22Rv1 (cell line): Measurements from ENCODE around the gene CCDC40.
"Not testable (repeated sequence)": the region's sequence is repeated elsewhere in the genome, so short reads cannot be mapped to it uniquely, and the experiment has no call there.

Experiments
- H3K27ac ChIP-seq: fragments of 450-650 bp; 2 replicates; pipeline ENCODE4 v1.5.1; 2017
- ZFX ChIP-seq: fragments of 450-650 bp; IDR thresholded peaks from 2 replicates; pipeline ENCODE4 v1.6.1; 2017; ENCODE audit warnings: antibody characterized with exemption, borderline replicate concordance
- TF ChIP-seq, protein P1 (sequence below): fragments of 450-650 bp; IDR thresholded peaks from 2 replicates; pipeline ENCODE4 v1.5.1; 2017; ENCODE audit warnings: mild to moderate bottlenecking

Gene CCDC40

DNA sequence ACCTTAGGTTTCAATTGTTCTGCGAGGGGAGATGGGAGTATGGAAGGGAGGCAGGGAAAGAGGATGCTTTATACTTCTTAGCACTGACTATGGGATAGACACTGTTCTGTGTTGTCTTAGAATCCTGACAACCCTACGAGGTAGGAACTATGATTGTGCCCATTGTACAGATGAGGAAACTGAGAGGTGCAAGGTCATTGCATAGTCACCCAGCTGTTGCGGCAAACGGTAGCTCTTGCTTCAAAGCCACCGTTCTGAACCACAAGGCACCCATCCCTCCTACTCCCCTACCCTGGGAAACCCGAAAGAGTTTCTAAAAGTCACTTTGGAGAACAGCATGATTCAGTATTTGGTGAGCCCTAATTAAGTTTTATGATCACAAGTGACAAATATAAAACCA is 7.5 kb downstream of the CCDC40 start:
- no peak for TF ChIP-seq ZFX
- TF ChIP-seq, protein P1, sequence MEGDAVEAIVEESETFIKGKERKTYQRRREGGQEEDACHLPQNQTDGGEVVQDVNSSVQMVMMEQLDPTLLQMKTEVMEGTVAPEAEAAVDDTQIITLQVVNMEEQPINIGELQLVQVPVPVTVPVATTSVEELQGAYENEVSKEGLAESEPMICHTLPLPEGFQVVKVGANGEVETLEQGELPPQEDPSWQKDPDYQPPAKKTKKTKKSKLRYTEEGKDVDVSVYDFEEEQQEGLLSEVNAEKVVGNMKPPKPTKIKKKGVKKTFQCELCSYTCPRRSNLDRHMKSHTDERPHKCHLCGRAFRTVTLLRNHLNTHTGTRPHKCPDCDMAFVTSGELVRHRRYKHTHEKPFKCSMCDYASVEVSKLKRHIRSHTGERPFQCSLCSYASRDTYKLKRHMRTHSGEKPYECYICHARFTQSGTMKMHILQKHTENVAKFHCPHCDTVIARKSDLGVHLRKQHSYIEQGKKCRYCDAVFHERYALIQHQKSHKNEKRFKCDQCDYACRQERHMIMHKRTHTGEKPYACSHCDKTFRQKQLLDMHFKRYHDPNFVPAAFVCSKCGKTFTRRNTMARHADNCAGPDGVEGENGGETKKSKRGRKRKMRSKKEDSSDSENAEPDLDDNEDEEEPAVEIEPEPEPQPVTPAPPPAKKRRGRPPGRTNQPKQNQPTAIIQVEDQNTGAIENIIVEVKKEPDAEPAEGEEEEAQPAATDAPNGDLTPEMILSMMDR: no peak
- no peak overlapping the region for H3K27ac ChIP-seq

DNA sequence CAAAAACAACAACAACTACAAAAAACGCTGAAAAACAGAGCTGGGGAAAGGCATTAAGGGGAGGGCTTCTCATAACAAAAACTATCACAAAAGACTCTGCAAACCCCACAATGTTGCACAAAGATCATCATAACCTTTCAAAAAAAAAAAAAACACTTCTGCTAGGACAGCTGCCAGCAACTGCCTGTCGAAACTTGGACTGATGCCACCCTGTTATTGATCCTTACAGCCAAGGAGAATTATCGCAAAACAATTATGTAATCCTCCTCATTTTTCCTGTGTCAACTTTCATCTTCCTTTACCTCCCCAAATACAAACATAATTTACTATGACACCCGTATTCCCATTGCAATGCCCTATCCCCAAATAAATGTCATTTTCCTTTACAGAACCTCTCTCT is 9.3 kb downstream of the CCDC40 start:
- H3K27ac ChIP-seq: no peak overlapping the region
- TF ChIP-seq ZFX: no peak
- TF ChIP-seq, protein P1: no peak

DNA sequence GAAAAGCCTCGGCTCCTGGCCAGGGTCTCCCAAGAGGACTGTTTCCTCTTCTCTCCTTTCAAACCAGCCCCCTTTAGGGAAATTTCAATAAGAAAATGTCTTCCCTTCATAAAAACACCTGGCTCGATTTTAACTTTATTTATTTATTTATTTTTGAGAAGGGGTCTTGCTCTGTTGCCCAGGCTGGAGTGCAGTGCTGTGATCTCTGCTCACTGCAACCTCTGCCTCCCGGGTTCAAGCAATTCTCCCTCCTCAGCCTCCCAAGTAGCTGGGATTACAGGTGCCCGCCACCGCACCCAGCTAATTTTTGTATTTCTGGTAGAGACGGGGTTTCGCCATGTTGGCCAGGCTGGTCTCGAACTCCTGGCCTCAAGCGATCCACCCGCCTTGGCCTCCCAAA is 10.3 kb downstream of the CCDC40 start:
- not testable (repeated sequence) for H3K27ac ChIP-seq

DNA sequence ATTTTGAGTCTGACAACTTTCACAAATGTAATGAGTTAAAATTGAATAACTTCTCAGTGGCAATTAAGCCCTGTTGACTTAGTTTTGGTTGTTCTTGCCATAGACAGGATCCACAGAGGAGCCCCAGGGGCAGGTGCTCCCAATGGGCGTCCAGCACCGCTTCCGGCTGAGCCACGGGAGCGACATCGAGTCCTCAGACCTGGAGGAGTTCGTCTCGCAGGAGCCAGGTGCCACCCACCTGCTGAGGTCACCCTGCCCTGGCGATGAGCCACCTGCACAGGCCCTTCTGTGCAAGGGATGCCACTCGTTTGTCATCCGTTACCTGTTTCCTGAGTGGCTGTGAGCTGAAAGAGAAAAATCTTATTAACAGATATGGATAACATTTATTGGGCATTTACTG is 10.7 kb downstream of the CCDC40 start:
- no peak for TF ChIP-seq ZFX
- TF ChIP-seq, protein P1: no peak
- no peak overlapping the region for H3K27ac ChIP-seq

DNA sequence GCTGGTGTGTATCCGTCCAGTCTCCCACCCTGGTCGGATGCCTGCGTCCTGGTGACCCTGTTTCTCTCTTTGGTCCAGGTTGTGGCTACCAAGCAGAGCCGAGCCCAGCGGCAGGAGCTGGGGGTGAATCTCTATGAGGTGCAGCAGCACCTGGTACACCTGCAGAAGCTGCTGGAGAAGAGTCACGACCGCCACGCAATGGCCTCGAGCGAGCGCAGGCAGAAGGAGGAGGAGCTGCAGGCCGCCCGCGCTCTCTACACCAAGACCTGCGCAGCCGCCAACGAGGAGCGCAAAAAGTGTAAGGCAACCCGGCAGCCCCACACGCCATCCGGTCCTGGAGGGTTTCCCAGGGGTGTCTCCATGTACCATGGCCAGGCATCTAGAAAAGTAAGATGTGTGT is 13.5 kb downstream of the CCDC40 start:
- no peak for TF ChIP-seq ZFX
- TF ChIP-seq, protein P1: no peak
- H3K27ac ChIP-seq: no peak overlapping the region

DNA sequence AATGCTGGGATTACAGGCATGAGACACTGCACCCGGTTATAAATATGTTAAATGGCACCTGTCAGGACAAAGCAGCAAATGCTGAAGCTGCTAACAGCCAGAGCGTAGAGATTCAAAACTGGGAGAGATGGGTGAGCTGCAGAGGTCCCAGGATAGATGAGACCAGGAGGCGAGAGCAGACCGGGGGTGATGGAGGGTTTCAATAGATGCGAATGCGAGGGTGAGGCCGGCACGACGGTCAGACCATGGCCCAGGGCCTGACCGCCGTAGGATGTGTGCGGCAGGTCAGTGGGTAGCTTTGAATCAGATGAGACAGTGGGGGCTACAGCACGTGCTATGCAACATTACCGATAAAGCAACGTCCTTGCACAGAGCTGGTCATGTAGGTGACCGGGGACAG is 14.3 kb downstream of the CCDC40 start:
- TF ChIP-seq, protein P1: no peak
- TF ChIP-seq ZFX: no peak
- no peak overlapping the region for H3K27ac ChIP-seq

DNA sequence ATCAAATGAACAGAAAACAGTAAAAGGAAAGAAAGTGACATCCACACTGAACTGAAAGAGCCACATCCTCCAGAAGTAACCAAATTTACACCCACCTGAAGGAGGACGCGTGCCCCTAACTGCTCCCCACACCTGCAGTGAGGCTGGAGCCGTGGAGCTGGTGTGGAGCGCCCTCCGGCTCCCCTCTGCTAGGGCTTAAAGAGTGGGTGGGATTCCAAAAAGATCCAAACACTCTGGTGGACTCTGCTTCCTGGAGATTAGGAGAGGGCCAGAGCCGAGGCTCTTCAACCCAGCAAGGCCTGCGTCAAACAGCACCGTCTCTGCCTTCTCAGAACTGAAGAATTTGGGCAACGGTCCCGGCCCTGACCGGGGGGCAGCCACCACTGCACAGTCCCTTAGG is 15.2 kb downstream of the CCDC40 start:
- no peak for TF ChIP-seq ZFX
- TF ChIP-seq, protein P1: no peak
- no peak overlapping the region for H3K27ac ChIP-seq

DNA sequence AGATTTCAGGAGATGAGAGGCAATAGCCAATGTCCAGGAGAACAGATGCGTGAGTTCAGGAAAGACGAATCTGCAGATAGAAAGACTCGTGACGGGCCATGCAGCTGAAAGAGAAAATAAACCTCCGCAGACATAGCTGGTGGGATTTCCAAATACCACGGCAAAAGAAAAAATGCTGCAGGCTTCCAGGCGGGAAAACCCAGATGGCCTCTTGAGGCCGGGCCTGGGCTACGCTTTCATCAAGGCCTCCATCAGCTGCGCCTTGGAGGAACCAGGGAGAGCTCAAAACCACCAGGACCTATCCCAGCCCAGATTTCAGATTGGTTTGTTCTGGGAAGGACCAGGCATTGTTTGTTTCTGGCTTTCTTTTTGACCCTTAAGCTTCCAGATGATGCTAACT is 16.7 kb downstream of the CCDC40 start:
- no peak for TF ChIP-seq ZFX
- TF ChIP-seq, protein P1: no peak

More for the DNA sequence above, 16.7 kb downstream of the CCDC40 start:
- H3K27ac ChIP-seq: no peak overlapping the region
